ENCODE measurements around the gene SLC1A2. TPM values are rescaled to one million over a fixed set of nuclear protein-coding genes. Genes with fewer than 3 reads are reported as not detected.

Gene SLC1A2
- total RNA-seq, 1 experiment from 2014 or later, result 0.50 TPM

DNA sequence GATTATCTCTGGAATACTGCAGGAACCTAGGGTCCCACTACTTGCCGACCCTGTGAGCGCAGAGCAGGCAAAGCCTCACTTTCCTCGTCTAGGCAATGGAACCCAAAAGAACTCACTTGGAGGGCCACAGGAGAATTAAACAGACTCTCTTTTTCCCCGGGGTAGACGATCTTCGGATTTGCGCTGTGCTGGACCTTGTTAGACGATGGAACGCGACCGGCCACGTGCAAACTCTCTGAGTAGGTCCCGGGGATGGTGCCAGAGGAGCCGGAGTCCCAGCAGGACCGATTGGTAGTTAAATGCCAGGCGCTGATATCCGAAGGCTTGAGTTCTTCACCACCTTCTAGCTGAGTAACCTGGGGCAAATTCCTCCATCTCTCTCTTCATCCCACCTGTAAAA, 1.0 kb upstream of the SLC1A2 start:
- peak; percentile 37 for DNase-seq
- Histone ChIP-seq H3K9me3 (ENCODE audit: control insufficient read depth, low read depth, low read length) (no peaks in the 10 kb centered on the region), H3K4me2 (ENCODE audit: insufficient read depth, insufficient read length, low read length) (peak overlapping the region; percentile 52), H3K56ac (ENCODE audit: insufficient read length, low read depth, low read length) (no peak overlapping the region), H4K5ac (ENCODE audit: insufficient read length, low read depth, low read length) (no peak overlapping the region), H3K23ac (ENCODE audit: insufficient read length, low read depth, low read length) (no peak overlapping the region), H3K14ac (ENCODE audit: insufficient read depth, low read length) (no peak overlapping the region), H2BK5ac (ENCODE audit: insufficient read length, low read length) (no peak overlapping the region), H2AK5ac (ENCODE audit: insufficient read length, low read length) (no peak overlapping the region), H2BK120ac (ENCODE audit: low read depth, low read length, poor library complexity, severe bottlenecking) (no peak overlapping the region), H3K79me2 (ENCODE audit: insufficient read depth, low read length) (no peaks in the 10 kb centered on the region), H3K27me3 (ENCODE audit: insufficient read depth, low read length) (peaks cover 49% of the 10 kb centered on the region), H2BK12ac (ENCODE audit: insufficient read length, low read depth, low read length) (no peak overlapping the region), H3K23me2 (ENCODE audit: insufficient read length, low read depth, low read length, poor library complexity, severe bottlenecking) (peaks cover 19% of the 10 kb centered on the region), H4K91ac (ENCODE audit: insufficient read length, low read depth, low read length) (no peak overlapping the region), H3K18ac (ENCODE audit: insufficient read length, low read depth, low read length) (no peak overlapping the region), H3T11ph (ENCODE audit: low read length) (no peak overlapping the region), H3K9ac (ENCODE audit: extremely low read depth, insufficient read length, low read length) (no peak overlapping the region), H3K79me1 (ENCODE audit: insufficient read depth, low read depth, low read length, poor library complexity, severe bottlenecking) (no peaks in the 10 kb centered on the region), H2BK20ac (ENCODE audit: low read depth, low read length, poor library complexity, severe bottlenecking) (no peak overlapping the region), H4K20me1 (ENCODE audit: control insufficient read depth, insufficient read depth, insufficient read length) (no peaks in the 10 kb centered on the region), H3K4me1 (ENCODE audit: insufficient read depth, low read length) (no peaks in the 10 kb centered on the region), H4K8ac (replicated peaks; ENCODE audit: insufficient read length, low read depth, low read length) (no peak overlapping the region), H2BK15ac (ENCODE audit: low read depth, low read length) (no peak overlapping the region), H3K27ac (ENCODE audit: insufficient read length, low read depth, low read length) (no peak overlapping the region), H3K4ac (ENCODE audit: low read depth, low read length) (no peak overlapping the region), H2AFZ (ENCODE audit: low read length) (no peak overlapping the region)
- Mint-ChIP-seq H3K4me1 (peaks cover 11 to 15% of the 10 kb centered on the region in 2 experiments), H3K4me3 (peak overlapping the region; percentile 67 to 85), H3K36me3 (ENCODE audit: insufficient read depth in 1 of 3, low read depth in 3 of 3) (no peaks in the 10 kb centered on the region), H3K27ac (no peak overlapping the region), H3K27me3 (ENCODE audit: low read depth) (peaks cover 99% of the 10 kb centered on the region), H3K9me3 (no peaks in the 10 kb centered on the region; a peak in 2 of 5 replicates)
- WGBS (ENCODE audit: extremely low coverage, insufficient read length, low lambda C conversion rate), result no CpG with 5 or more reads among the region's 17 CpGs
- TF ChIP-seq, protein P1, sequence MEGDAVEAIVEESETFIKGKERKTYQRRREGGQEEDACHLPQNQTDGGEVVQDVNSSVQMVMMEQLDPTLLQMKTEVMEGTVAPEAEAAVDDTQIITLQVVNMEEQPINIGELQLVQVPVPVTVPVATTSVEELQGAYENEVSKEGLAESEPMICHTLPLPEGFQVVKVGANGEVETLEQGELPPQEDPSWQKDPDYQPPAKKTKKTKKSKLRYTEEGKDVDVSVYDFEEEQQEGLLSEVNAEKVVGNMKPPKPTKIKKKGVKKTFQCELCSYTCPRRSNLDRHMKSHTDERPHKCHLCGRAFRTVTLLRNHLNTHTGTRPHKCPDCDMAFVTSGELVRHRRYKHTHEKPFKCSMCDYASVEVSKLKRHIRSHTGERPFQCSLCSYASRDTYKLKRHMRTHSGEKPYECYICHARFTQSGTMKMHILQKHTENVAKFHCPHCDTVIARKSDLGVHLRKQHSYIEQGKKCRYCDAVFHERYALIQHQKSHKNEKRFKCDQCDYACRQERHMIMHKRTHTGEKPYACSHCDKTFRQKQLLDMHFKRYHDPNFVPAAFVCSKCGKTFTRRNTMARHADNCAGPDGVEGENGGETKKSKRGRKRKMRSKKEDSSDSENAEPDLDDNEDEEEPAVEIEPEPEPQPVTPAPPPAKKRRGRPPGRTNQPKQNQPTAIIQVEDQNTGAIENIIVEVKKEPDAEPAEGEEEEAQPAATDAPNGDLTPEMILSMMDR (conservative IDR thresholded peaks at IDR 0.05), result no peak

Data from H9 (cell line).